HG02588 (cell line): Measurements from ENCODE around the gene DYNLRB2.

Experiments used
- ATAC-seq: cut with Tn5 transposase; IDR thresholded peaks from one replicate; pipeline ENCODE4 v1.9.1; 2021; ENCODE audit warnings: mild to moderate bottlenecking, moderate library complexity; ENCODE audit not compliant: unreplicated experiment

DYNLRB2 gene

DNA sequence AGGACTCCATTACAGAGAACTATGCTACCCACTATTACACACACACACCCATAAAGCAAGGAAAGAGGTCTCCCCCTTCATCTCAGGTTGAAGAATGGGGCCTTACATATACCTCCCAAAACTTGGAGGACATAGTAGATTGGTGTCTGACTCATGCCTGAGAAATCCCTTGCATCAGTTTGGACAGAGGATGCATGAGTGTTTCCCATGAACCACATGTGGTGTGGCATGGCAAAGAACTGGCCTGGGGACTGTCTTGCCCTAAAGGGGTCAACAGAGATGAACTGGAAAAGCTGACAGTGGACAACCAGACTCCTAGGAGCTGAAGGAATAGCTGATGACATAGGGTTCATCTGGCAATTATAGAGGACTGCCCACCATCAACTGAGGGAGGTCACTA is 54.0 kb downstream of the DYNLRB2 start:
- ATAC-seq = no peak

- ATAC-seq = no peak
These were observed 55.9 kb downstream of the DYNLRB2 start for GRCh38 chr16:80596507-80597207.

DNA sequence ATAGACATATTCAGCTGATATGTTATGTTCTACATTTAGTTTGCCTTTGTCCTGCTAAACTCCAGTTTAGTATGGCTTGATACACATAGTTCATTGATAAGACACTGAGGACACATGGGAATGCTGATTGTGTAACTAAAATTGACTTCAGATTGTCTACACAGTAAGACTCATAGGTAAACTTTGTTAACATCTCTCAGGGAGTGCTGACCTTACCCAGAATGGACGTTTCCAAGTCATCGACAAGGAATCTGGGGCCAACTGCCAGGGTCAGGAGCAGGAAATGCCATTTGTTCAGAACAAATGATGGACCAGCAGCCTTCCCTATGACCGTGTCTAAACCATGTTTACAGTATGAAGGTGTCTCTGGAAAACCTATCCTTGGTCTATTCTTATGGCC is 58.7 kb downstream of the DYNLRB2 start:
- ATAC-seq = no peak
